HuH-7.5 (cell line): ENCODE results near the gene PECR.

Source experiments
- DNase-seq: peaks from one replicate; pipeline ENCODE4 v3.0.0; 2011; ENCODE audit warnings: low spot score

Gene PECR

DNA sequence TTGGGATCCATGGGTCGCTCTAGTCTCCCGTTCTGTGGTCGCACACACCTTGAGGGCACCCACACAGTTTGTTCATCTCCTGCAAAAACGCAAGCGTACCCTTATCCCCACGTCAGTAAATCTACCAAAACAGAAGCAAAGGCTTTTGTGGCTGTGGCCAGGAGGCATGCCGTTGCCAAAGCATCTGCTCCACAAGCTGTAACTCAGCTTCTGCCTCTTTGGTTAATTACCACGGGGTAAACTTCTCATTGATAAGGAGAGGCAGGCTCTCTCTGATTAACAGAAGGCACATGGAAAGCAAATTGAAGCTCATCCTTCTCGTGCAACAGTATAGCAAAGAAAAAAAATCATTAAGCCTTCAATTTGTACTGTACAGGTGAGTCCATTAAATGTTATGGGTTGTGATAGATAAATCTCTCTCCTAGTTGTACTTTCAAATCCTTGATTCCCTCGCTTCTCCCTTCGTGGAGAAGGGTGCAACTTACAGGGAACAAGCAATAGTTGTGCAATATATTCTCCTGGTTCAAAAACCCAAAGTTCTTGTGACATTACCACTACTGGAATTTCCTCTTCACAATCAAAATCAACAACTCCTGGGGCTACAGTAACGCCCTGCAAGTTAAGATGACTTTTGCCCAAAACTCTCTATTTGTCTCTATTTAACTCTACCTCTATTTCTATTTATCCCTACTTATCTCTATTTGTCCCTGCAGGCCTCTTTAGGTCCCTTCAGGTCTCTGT, 10.3 kb downstream of the PECR start:
- no peak for DNase-seq

DNA sequence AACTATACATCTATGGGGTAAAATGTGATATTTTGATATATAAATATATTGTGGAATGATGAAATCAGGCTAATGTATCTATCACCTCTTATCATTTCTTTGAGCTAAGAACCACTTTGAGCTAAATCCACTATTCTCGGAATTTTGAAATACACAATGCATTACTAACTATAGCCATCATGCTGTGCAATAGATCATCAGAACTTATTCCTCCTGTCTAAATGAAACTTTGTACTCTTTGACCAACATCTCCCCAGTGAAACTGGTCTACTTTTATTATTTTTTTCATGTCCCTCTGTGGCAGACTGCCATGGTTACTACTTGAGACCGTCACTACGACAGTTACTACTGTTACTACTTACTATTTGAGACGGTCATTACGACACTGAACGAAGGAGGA, 11.4 kb downstream of the PECR start:
- no peak for DNase-seq

DNA sequence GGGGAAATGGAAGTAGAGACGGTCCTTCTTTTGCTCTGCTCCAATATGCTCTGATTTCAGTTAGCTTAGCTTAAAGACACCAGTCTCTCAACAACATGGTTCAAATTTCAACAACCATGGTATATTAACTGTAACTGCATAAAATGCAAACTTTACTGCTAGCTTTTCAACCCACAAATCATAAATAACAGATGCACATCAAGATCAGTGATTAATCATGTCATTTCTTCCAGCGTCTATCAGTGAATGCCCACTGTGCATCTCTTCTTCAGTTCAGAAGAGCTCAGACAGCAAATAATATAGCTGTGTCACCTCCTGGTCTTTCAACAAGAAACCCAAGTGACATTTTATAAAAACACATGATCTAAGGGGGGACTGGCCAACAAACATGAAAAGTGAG, 12.6 kb downstream of the PECR start:
- DNase-seq, result no peak

DNA sequence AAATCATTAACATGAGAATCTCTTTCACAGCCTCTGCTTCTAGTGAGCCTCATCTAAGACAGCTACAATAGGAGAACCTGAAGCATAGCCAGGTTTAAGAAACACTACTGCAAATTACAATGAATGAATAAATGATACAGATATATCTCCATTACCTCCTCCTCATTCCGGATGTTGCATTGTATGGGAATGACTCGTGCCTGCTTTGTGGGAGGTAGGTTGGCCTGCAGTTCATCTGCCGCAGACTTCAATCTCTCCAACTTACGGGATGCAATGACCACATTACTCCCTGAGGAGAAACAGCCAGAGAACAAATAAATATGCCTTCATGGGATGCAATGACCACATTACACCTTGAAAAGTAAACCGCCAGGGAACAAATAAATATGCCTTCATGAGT, 15.4 kb downstream of the PECR start:
- DNase-seq, result no peak

DNA sequence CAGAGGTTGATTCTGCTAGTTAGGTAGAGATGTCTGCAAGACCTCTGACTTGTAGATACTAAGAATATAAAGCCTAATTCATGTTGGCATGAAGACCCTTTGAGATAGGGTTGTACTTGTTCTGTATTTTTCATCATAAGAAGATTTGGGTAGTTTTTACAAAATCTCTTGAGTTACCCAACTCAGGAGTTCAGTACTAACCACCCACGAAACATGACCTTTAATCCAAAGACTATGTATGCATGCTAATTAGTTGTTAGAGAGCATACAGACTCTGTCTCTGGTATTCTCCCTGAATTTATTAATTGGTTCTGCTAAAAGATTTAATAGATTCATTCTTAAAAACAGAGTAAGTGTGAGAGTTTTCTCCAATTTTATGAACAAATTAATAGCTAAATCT, 16.9 kb downstream of the PECR start:
- no peak for DNase-seq

DNA sequence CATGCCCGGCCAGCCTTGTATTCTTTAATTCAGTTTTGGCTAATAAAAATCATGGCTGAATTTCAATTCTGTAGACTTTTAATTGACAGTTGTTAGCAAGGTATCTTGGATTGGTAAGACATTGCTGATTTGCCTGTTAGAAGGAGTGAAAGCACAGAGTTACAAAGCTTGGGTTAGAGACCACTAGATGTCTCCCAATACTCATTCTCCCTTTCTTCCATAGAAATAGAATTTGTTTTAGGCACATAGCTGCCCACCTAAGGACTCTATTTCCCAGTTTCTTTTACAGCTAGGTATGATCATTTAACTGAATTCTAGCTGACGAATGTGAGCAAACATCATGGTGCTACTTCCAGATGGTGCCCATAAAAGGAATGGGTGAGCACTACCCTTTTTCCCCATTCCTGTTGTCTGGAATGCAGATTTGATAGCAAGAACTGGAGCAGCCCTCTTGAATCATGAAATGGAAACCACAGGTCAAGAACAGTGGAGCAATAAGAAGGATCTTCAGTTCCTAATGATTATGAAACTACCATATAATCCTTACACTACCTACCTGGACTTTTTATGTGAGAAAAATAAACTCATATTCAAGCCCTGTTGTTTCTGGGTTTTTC, 17.5 kb downstream of the PECR start:
- no peak for DNase-seq

DNA sequence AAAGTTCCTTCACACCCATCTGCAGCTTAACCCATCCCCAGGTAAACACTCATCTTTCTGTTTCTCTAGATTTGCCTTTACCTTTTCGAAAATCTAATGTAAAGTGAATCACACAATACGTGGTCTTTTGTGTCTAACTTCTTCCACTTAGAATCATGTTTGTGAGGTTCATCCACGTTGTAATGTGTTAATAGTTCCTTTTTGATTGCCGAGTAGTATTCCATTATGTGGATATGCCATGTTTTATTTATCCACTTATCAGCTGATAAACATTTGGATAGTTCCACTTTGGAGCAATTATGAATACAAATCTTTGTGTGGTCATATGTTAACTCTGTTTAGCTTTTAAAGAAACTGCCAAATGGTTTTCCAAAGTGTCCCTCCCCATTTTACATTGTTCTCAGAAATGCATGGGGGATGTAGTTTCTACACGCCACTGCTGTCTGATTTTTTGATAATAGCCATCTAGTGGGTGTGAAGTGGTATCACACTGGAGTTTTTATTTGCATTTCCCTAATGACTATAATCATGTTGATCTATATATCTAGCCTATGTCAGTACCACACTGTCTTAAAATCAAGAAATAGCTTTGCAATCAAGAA, 22.3 kb downstream of the PECR start:
- DNase-seq, result no peak

DNA sequence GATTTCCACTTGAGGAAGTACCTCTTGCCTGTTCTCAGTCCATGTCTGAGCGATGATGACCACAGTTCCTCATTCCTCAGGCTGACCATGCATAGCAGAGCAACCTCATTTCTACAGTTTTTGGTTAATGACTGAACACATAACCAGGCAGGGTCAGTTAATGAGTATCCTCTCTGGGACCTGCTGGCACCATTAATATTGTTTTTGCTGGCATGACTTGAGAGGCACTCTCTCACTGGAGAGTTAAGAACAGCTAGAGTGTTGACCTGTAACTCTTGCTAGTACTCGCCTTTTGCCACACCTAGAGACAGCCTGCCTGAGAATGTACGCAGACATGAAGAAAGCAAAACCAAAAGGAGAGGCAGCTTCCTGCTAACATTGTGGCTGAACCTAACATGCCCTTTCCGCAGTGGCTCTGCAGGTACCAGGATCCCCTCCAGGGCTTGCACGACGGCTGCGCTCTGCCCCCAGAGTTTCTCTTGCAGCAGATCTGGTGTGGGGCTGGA, 23.9 kb downstream of the PECR start:
- no peak for DNase-seq

DNA sequence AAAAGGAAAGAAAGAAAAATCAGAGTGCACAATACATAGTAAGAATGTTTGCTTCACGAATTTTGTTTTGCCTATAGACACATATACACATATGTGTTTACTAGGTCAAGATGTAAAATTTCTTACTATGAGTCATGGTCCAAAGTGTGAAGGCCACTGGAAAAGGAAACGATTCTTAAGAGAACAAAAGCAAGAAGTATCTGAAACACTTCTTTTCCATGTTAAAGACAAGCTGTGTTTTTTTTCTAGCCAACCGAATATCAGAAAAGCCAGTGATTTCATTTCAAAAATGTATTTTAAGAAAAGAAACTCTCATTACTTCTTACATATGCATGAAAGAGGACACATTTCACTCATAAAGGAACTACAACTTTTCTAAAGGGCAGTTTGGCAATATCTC, 24.9 kb downstream of the PECR start:
- DNase-seq, result no peak

DNA sequence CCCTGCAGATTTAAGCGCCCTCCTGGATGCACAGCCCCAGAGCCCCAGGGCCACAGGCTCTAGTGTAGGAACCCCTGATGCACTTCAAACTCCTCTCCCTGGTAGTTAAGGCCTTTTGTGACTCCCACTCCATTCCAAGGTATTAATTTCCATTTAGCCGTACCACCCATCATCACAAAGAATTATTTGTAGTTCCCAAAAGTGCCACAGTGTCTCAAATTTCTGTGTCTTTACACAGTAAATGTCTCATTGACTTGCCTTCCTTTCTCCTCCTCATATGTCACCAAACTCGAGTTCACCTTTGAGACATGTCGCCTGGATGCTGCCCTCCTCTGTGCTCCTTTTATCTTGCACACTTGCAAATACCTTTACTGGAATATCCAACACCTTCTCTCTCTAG, 25.9 kb downstream of the PECR start:
- DNase-seq, result no peak

DNA sequence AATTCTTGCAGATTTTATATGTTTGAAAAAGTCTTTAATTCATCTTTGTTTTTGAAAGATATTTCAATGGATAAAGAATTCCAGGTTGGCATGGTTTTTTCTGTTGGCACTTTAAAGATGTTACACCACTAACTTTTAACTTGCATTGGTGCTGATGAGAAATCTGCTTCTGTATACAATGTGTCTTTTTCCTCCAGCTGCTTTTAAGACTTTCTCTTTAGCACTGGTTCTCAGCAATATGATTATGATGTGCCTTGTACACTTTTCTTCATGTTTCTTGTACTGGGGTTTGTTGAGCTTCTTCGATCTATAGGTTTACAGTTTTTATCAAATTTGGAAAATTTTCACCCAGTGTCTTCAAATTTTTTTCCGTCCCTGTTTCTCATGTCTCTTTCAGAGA, 29.2 kb downstream of the PECR start:
- DNase-seq, result no peak

DNA sequence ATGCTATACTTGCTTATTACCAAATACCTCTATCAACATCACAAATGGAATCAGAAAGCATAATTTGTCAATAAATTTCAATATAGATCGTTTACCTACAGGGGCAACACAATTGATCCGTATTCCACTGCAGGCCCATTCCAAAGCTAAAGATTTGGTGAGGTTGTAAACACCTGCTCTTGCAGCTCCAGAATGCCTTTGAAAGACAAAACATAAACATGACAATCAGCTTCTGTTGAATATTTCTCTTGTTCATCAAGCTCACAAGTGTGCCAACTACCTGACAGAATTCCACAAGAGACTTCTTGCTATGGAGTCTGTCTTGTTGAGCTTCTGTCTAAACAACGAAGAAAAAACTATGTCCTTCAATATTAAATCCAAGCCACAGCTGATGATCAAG, 30.3 kb downstream of the PECR start:
- no peak for DNase-seq

DNA sequence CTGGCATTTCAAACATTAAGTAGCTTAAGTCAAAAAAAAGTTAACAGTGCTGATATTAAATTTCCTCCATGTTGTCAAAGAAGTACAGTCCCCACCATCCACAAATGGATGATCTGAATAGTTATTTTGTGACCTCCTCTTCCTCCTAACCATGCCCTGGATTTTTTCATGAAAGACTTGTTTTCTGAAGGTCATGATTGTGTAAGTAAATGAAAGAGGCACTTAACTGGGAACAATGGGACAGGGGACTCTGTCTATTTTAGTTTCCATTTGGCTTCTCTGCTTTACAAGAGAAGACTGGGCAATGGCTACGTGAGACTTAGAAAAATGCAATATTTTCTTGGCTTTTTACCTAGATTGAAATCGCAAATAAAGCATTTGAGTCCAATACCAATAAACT, 32.2 kb downstream of the PECR start:
- DNase-seq, result no peak

DNA sequence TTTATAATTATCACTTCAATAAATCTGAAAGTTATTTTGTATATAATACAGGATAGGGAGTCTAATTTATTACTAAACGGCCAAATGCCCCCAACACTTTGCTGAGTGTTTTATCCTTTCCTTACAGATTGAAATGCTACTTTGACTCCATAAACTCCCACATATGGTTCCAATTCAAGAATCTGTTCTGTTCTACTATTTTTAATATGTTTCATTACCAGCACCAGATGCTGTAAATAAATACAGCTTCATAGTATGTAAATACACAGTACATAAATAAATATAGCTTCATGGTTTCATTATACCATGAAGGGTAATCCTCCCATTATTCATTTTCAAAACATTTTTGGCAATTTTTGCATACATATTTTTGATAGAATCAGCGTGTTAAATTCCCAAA, 34.2 kb downstream of the PECR start:
- no peak for DNase-seq

DNA sequence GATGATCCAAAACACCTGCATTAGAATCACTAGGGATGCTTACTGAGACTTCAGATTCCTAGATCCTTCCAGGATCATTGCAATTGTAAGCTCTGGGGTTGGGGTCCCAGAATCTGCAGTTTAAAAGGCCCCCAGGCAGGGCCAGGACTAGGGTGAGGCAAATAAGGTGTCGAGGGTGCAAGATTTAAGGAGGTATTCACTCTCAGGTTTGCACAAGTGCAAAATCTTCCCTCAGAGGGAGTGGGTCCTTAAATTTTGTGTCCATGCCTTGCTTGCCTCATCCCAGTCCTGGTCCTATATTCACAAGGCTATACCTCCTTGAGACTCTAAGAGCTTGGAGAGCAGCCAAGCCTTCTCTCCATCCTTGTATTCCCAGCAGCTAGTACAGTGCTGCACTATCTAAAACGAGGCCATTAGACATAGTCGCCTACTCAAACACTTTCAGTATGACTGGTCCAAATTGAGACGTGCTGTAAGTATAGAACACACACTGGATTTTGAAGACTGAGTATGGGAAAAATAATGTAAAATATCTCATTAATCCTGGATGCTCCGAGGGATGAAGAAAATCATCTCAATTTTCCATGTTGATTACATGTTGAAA, 36.6 kb downstream of the PECR start:
- no peak for DNase-seq

DNA sequence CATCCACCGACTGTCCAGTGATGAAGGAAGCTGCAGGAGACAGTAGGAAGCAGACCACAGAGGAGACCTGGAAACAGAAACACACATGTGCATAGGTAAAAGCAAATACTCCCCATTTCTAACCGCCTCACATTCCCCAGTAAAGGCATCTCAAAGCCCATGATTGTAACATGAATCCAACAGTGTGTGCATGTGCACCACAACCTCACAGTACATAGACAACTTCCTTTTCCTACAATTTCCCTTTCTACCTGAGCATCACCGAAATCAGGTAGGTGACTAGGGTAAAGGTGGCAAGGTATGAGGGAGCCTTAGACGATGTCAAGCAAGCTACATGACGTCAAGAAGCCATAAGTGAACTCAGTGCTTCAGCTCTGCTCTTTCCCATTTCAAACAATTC, 37.7 kb downstream of the PECR start:
- DNase-seq, result no peak

DNA sequence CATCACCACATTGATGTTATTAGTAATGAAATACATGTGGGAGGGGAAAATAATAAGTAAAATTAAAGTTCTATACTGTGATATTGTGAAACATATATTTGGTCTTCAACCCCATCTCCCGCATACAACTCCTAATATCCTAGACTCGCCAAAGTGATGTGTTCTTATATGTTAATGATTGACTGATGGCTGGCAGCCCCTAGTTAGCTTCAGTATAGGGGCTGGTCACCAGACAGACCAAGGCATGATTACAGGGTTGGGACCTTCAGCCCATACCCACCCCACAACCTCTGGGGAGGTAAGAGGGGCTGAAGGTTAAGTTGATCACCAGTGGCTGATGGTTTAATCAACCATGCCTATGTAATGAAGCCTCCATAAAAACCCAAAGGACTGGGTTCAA, 40.2 kb downstream of the PECR start:
- no peak for DNase-seq

DNA sequence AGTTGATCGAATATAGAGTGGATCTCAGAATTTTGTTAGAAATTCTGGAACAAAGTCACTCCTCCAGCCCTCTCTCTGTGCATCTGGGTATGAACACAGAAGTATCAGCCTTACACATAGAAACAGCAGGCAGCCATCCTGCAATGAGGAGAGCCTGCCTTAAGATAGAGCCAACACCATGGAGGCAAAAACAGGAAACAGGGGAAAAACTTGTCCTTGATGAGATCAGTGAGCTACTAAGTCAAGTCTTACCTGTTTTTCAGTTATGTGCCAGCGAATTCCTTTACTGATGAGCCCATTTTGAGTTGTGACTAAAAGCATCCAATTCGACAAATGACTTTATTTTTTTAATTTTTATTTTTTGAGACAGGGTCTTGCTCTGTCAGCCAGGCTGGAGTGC, 41.7 kb downstream of the PECR start:
- no peak for DNase-seq

DNA sequence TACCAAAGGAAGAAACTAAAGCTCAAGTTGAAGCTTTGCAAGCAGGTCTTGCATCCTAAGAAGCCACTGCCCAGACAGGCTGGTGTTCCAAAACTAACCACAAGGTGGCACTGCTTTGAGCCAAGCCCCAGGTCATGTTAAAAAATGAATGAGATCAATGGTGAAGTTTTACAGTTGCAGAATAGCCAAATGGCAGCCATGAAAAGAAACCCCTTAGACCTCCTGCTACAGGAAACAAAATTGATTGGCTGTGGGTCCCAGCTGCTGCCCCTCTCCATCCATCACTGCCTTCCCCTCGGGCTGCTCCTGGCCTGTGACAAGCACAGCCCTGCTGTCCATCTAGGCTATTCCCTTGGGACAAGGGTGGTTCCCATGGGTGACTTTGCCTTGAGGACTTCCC, 47.5 kb downstream of the PECR start:
- DNase-seq, result peak; percentile 62

DNA sequence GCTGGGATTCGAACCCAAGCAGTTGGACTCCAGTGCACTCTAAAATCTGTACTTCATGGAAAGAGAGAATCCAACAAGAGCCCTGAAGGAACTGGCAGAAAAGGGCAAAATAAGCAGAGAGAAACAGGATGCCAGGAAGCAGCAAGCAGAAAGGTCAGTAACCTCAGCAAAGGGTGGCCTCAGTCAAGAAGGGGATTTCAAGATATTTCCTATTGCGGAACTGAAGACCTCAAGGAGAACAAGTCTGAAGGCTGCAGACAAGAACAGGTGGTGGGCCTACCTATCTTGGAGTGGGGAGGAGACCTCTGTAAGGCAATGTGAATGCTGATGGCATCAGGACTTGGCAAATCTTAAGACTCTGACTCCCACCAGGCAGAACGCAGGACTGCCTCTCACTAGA, 48.2 kb downstream of the PECR start:
- DNase-seq, result no peak

DNA sequence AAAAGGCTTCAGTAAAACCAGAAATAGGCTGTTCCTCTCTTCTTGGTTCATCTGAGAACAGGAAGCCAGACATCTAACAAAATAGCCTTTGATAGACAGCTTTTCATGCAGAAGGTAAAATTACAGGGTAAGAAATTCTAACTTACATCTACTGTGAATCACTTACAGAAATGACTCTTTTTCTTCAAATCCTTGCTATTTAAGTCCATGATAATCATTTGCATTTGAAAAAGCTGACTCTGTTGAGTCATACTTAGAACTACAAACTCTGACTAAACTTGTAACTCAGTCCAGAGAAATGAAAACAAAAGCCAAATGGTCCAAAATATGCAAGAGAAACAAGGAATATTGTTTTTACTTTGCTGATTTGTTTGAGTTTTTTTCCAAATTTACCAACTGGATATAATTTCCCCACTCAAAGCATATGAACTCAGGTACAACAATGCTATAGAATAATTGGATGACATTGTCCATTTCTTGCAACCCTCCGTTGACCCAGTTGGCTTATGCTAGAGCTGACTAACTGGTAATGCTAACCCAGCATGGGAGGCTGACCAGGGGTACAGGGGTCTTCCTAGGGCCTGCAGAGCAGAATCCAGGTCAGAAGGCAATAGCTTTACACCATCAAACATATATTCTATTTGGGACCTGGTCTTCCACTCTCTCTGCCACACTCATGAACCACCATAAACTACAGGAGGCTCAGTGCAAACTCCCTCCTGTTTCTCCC, 49.5 kb downstream of the PECR start:
- DNase-seq, result no peak

DNA sequence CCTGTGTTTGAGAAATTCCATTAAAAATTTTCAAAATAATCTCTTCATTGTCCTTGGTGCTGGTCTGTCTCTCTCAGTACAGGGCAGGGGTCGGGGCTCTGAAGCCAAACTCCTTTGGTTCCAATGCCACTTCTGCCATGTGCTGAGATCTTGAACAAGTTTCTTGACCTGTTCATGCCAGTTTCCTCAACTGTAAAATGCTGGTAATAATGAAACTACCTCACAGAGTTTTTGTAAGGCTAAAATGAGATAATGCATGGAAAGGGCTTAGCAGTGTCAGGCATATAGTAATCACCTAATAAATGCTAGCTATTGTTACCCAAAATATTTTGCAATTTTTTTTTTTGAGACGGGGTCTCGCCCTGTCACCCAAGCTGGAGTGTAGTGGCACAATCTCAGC, 51.4 kb downstream of the PECR start:
- DNase-seq, result no peak
